Mesenchymal stem cell (in vitro differentiated cells and primary cell): ENCODE data around the gene PPP1R10.

Experiments
- DNase-seq: peaks from one replicate; pipeline ENCODE4 v3.0.0-alpha.2; 2013
- H2AFZ ChIP-seq: one replicate; pipeline ENCODE4 v1.6.1; 2013; ENCODE audit warnings: low read depth, mild to moderate bottlenecking, control low read depth, inconsistent platforms, low read length, moderate library complexity
- H2AK5ac ChIP-seq: 2 replicates; pipeline ENCODE4 v1.6.1; 2013; ENCODE audit warnings: low read length, moderate library complexity, mild to moderate bottlenecking, inconsistent platforms; ENCODE audit not compliant: severe bottlenecking
- H2BK120ac ChIP-seq: one replicate; pipeline ENCODE4 v1.6.1; 2013; ENCODE audit warnings: low read depth, mild to moderate bottlenecking, inconsistent platforms, low read length, moderate library complexity
- H2BK12ac ChIP-seq, 2 experiments: one replicate each; pipeline ENCODE4 v1.6.1; 2013; ENCODE audit warnings: inconsistent platforms in 2 of 2, low read length in 2 of 2, mild to moderate bottlenecking in 2 of 2, moderate library complexity in 2 of 2, control low read depth in 1 of 2
- H2BK15ac ChIP-seq: one replicate; pipeline ENCODE4 v1.6.1; 2013; ENCODE audit warnings: mild to moderate bottlenecking, low read depth, inconsistent platforms; ENCODE audit not compliant: poor library complexity, severe bottlenecking
- H2BK5ac ChIP-seq: 2 replicates; pipeline ENCODE4 v1.6.1; 2013; ENCODE audit warnings: low read depth, mild to moderate bottlenecking, low read length, control low read depth, inconsistent platforms; ENCODE audit not compliant: poor library complexity, severe bottlenecking
- H3K14ac ChIP-seq, 2 experiments: one replicate each; pipeline ENCODE4 v1.6.1; 2013; ENCODE audit warnings: inconsistent platforms in 2 of 2, low read length in 2 of 2, control low read depth in 1 of 2, mild to moderate bottlenecking in 1 of 2, moderate library complexity in 1 of 2
- H3K18ac ChIP-seq, 2 experiments: one replicate each; pipeline ENCODE4 v1.6.1; 2013; ENCODE audit warnings: inconsistent platforms in 2 of 2, low read length in 2 of 2, control low read depth in 1 of 2, low read depth in 1 of 2, mild to moderate bottlenecking in 1 of 2
- H3K23ac ChIP-seq, 2 experiments: one replicate each; pipeline ENCODE4 v1.6.1; 2013; ENCODE audit warnings: inconsistent platforms in 2 of 2, low read length in 2 of 2, mild to moderate bottlenecking in 2 of 2, moderate library complexity in 2 of 2, control low read depth in 1 of 2
- H3K27ac ChIP-seq: 2 replicates; pipeline ENCODE4 v1.5.1; 2013; ENCODE audit warnings: mild to moderate bottlenecking, moderate library complexity, low read length, control low read depth, inconsistent platforms; ENCODE audit not compliant: poor library complexity, severe bottlenecking
- H3K27me3 ChIP-seq, 2 experiments: 2 replicates each; pipeline versions ENCODE4 v1.6.1 to v1.7.0; 2013; ENCODE audit warnings: low read length in 2 of 2, mild to moderate bottlenecking in 2 of 2, moderate library complexity in 2 of 2, control low read depth in 1 of 2, inconsistent platforms in 1 of 2; ENCODE audit not compliant: control insufficient read depth in 1 of 2, insufficient read depth in 1 of 2
- H3K36me3 ChIP-seq, 2 experiments: 2 replicates each; pipeline versions ENCODE4 v1.6.1 to v1.7.0; 2013; ENCODE audit warnings: low read length in 2 of 2, control low read depth in 1 of 2, inconsistent platforms in 1 of 2, low read depth in 1 of 2, mild to moderate bottlenecking in 1 of 2; ENCODE audit not compliant: insufficient read depth in 2 of 2, control insufficient read depth in 1 of 2
- H3K4ac ChIP-seq, 2 experiments: one replicate each; pipeline ENCODE4 v1.6.1; 2013; ENCODE audit warnings: inconsistent platforms in 2 of 2, low read length in 2 of 2, mild to moderate bottlenecking in 2 of 2, moderate library complexity in 2 of 2, control low read depth in 1 of 2, low read depth in 1 of 2
- H3K4me1 ChIP-seq: 2 replicates; pipeline ENCODE4 v1.6.1; 2013; ENCODE audit warnings: low read depth, low read length, control low read depth; ENCODE audit not compliant: control insufficient read depth, insufficient read depth
- H3K4me2 ChIP-seq: 2 replicates; pipeline ENCODE4 v1.6.1; 2013; ENCODE audit warnings: low read length, mild to moderate bottlenecking, inconsistent platforms; ENCODE audit not compliant: poor library complexity, severe bottlenecking
- H3K4me3 ChIP-seq, 2 experiments: 2 replicates each; pipeline versions ENCODE4 v1.5.1 to v1.7.0; 2013; ENCODE audit warnings: low read length in 2 of 2, mild to moderate bottlenecking in 2 of 2, control low read depth in 1 of 2, low read depth in 1 of 2; ENCODE audit not compliant: insufficient read depth in 1 of 2
- H3K79me1 ChIP-seq: replicated peaks from 2 replicates; pipeline ENCODE4 v1.6.1; 2013; ENCODE audit warnings: mild to moderate bottlenecking, control low read depth, low read length, inconsistent platforms; ENCODE audit not compliant: poor library complexity, severe bottlenecking
- H3K9ac ChIP-seq: 2 replicates; pipeline ENCODE4 v1.7.0; 2013; ENCODE audit warnings: mild to moderate bottlenecking, low read length, moderate library complexity
- H3K9me3 ChIP-seq: 2 replicates; pipeline ENCODE4 v1.7.0; 2013; ENCODE audit warnings: mild to moderate bottlenecking, low read length; ENCODE audit not compliant: control insufficient read depth
- H4K8ac ChIP-seq: one replicate; pipeline ENCODE4 v1.6.1; 2013; ENCODE audit warnings: inconsistent platforms, mild to moderate bottlenecking, low read length, moderate library complexity
- H4K91ac ChIP-seq: one replicate; pipeline ENCODE4 v1.6.1; 2013; ENCODE audit warnings: mild to moderate bottlenecking, low read length, inconsistent platforms
- WGBS: methylation state at CpG from one replicate; pipeline ENCODE4 v1.1.7; 2013; ENCODE audit warnings: mixed read lengths; 5-methylcytosine and 5-hydroxymethylcytosine counted together

PPP1R10 gene

GRCh38 chr6:30640481-30640880 lies 23.4 kb upstream of the PPP1R10 start:
- Histone ChIP-seq H3K4me2 (no peak overlapping the region), H3K27ac (no peak overlapping the region), H3K4me1 (no peaks in the 10 kb centered on the region), H3K9me3 (no peaks in the 10 kb centered on the region), H3K18ac (no peak overlapping the region), H3K4me3 (no peak overlapping the region), H3K79me1 (peaks cover 39% of the 10 kb centered on the region), H4K8ac (no peak overlapping the region), H3K27me3 (no peaks in the 10 kb centered on the region), H3K36me3 (peaks cover 55 to 58% of the 10 kb centered on the region in 2 experiments), H2AK5ac (no peak overlapping the region), H3K9ac (no peak overlapping the region), H2BK120ac (no peak overlapping the region), H2BK5ac (no peak overlapping the region), H2BK12ac (no peak overlapping the region), H3K4ac (no peak overlapping the region), H2AFZ (no peak overlapping the region), H3K14ac (no peak overlapping the region), H2BK15ac (no peak overlapping the region), H4K91ac (no peak overlapping the region), H3K23ac (no peak overlapping the region)
- 92% methylated on average over 10 of the region's 10 CpGs for WGBS
- DNase-seq = no peak

- Histone ChIP-seq H2BK120ac (no peak overlapping the region), H3K23ac (no peak overlapping the region), H3K36me3 (peaks cover 41 to 45% of the 10 kb centered on the region in 2 experiments), H2BK12ac (no peak overlapping the region), H3K4me1 (peaks cover 1% of the 10 kb centered on the region), H3K27ac (no peak overlapping the region), H2BK5ac (no peak overlapping the region), H4K8ac (no peak overlapping the region), H3K4me3 (no peak overlapping the region), H3K4me2 (no peak overlapping the region), H3K9me3 (no peaks in the 10 kb centered on the region), H2BK15ac (no peak overlapping the region), H2AK5ac (no peak overlapping the region), H3K4ac (no peak overlapping the region), H3K18ac (no peak overlapping the region), H4K91ac (no peak overlapping the region), H3K14ac (no peak overlapping the region), H3K27me3 (no peaks in the 10 kb centered on the region), H2AFZ (no peak overlapping the region), H3K79me1 (peaks cover 28% of the 10 kb centered on the region), H3K9ac (no peak overlapping the region)
- DNase-seq = no peak
- 97% methylated on average over 3 of the region's 3 CpGs for WGBS
These were observed 18.8 kb upstream of the PPP1R10 start for GRCh38 chr6:30635834-30636233.

- DNase-seq = peak; percentile 87
- Histone ChIP-seq H2BK15ac (peak within 1 kb of the TSS; percentile 93), H3K23ac (no peak within 1 kb of the TSS), H4K91ac (peak within 1 kb of the TSS; percentile 93), H3K27ac (peak within 1 kb of the TSS; percentile 43), H3K4me1 (peaks cover 4% of the 10 kb centered on the region), H3K9me3 (no peaks in the 10 kb centered on the region), H3K9ac (peak within 1 kb of the TSS; percentile 96), H2BK12ac (peak within 1 kb of the TSS in 1 of 2 experiments; percentile 25), H2BK120ac (peak within 1 kb of the TSS; percentile 4), H3K14ac (peak within 1 kb of the TSS in 1 of 2 experiments; percentile 67), H3K4me3 (peak within 1 kb of the TSS; percentile 60 to 95), H3K4ac (peak within 1 kb of the TSS; percentile 47 to 89), H3K27me3 (no peaks in the 10 kb centered on the region), H3K36me3 (peaks cover 64 to 78% of the 10 kb centered on the region in 2 experiments), H2AFZ (peak within 1 kb of the TSS; percentile 39), H3K79me1 (peaks cover 32% of the 10 kb centered on the region), H3K18ac (peak within 1 kb of the TSS; percentile 83 to 88), H2AK5ac (peak within 1 kb of the TSS; percentile 33), H2BK5ac (peak within 1 kb of the TSS; percentile 5), H3K4me2 (peak within 1 kb of the TSS; percentile 82), H4K8ac (peak within 1 kb of the TSS; percentile 99)
- WGBS = 6% methylated on average over 36 of the region's 36 CpGs
These were observed 9.7 kb upstream of the PPP1R10 start, which contains the start of gene ATAT1 for GRCh38 chr6:30626484-30627366. Gene ATAT1, plus strand, starts transcription at chr6:30626874.

- WGBS = over 99% methylated on average over 8 of the region's 8 CpGs
- H4K8ac ChIP-seq = no peak overlapping the region
These were observed 8.5 kb upstream of the PPP1R10 start for GRCh38 chr6:30625511-30625910.

More at GRCh38 chr6:30625511-30625910, 8.5 kb upstream of the PPP1R10 start:
- no peak overlapping the region for H2BK15ac ChIP-seq
- H3K27ac ChIP-seq = no peak overlapping the region
- no peak overlapping the region for H3K9ac ChIP-seq
- no peak for DNase-seq
- no peak overlapping the region for H3K4ac ChIP-seq
- peaks cover 61 to 80% of the 10 kb centered on the region in 2 experiments for H3K36me3 ChIP-seq
- peaks cover 3% of the 10 kb centered on the region for H3K4me1 ChIP-seq
- no peak overlapping the region for H2AFZ ChIP-seq
- no peaks in the 10 kb centered on the region for H3K27me3 ChIP-seq
- no peak overlapping the region for H3K23ac ChIP-seq
- no peak overlapping the region for H3K4me2 ChIP-seq
- H3K4me3 ChIP-seq = no peak overlapping the region
- H3K14ac ChIP-seq = no peak overlapping the region
- no peak overlapping the region for H2BK5ac ChIP-seq
- no peak overlapping the region for H2BK12ac ChIP-seq
- no peak overlapping the region for H3K18ac ChIP-seq
- peaks cover 30% of the 10 kb centered on the region for H3K79me1 ChIP-seq
- H3K9me3 ChIP-seq = no peaks in the 10 kb centered on the region
- H4K91ac ChIP-seq = no peak overlapping the region
- no peak overlapping the region for H2BK120ac ChIP-seq
- no peak overlapping the region for H2AK5ac ChIP-seq
